GM12878 (cell line): ENCODE data around the gene SMKR1.

Source experiments
- CTCF ChIP-seq, 3 experiments: IDR thresholded peaks in 2 of 3; conservative IDR thresholded peaks in 1 of 3; 2 replicates each; pipeline ENCODE4 v1.5.1; 2011; ENCODE audit warnings: low read depth in 3 of 3, low read length in 3 of 3, mild to moderate bottlenecking in 3 of 3, control low read depth in 2 of 3, moderate library complexity in 2 of 3, inconsistent platforms in 1 of 3, mixed read lengths in 1 of 3; ENCODE audit not compliant: control insufficient read depth in 2 of 3, insufficient read depth in 1 of 3; ENCODE audit errors: extremely low read depth in 1 of 3
- EGR1 ChIP-seq, 2 experiments: IDR thresholded peaks; 1 replicate in 1 of 2; 2 replicates in 1 of 2; pipeline ENCODE4 v1.6.1; 2011 to 2012; ENCODE audit warnings: low read depth in 2 of 2, low read length in 2 of 2, borderline replicate concordance in 1 of 2, mild to moderate bottlenecking in 1 of 2, moderate library complexity in 1 of 2
- ETV6 ChIP-seq, 2 experiments: fragments of 450-650 bp in 1 of 2; IDR thresholded peaks in 1 of 2; conservative IDR thresholded peaks in 1 of 2; 2 replicates each; pipeline ENCODE4 v1.6.1; 2014; ENCODE audit warnings: antibody characterized with exemption in 1 of 2, borderline replicate concordance in 1 of 2, low read depth in 1 of 2, mild to moderate bottlenecking in 1 of 2, moderate library complexity in 1 of 2
- PBX3 ChIP-seq: IDR thresholded peaks from 2 replicates; pipeline ENCODE4 v1.6.1; 2011; ENCODE audit warnings: mild to moderate bottlenecking, low read depth, low read length, moderate library complexity; ENCODE audit not compliant: insufficient replicate concordance
- SMAD1 ChIP-seq: fragments of 450-650 bp; IDR thresholded peaks from 2 replicates; pipeline ENCODE4 v1.6.1; 2018; ENCODE audit warnings: mild to moderate bottlenecking, low read depth; ENCODE audit not compliant: partially characterized antibody
- SPI1 ChIP-seq: IDR thresholded peaks from 2 replicates; pipeline ENCODE4 v1.6.1; 2011; ENCODE audit warnings: low read depth, mild to moderate bottlenecking, low read length, moderate library complexity, borderline replicate concordance; ENCODE audit not compliant: insufficient read depth
- TAF1 ChIP-seq: IDR thresholded peaks from 2 replicates; pipeline ENCODE4 v1.6.1; 2011; ENCODE audit warnings: mild to moderate bottlenecking, low read depth, low read length, borderline replicate concordance
- ZNF24 ChIP-seq: fragments of 450-650 bp; IDR thresholded peaks from 2 replicates; pipeline ENCODE4 v1.6.1; 2017; ENCODE audit warnings: antibody characterized with exemption, mild to moderate bottlenecking

DNA sequence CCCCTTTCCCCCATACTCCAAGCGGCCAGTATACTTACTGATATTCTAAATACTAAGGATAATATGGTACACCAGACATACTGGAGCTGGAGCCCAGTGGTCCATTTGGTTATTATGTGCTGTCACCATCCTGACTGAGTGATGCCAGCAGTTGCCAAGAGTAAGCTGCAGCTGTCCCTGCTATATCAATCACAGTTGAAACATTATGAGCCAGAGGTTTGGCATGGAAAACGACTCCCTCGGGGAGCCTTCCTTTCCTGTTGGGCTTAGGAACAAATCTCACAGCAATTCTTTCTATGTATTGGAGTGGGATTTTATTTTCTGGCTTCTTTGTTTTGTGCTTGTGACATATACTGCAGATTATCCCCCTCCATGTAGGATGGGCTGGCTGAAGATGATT is 35.5 kb upstream of the SMKR1 start:
- TF ChIP-seq EGR1 (IDR thresholded peaks at IDR 0.05; ENCODE audit: borderline replicate concordance in 1 of 2, low read depth in 2 of 2, low read length in 2 of 2), result no peak
- TF ChIP-seq CTCF (IDR thresholded peaks at IDR 0.05 in 2 of 3, conservative IDR thresholded peaks at IDR 0.05 in 1 of 3; ENCODE audit: control insufficient read depth in 2 of 3, extremely low read depth in 1 of 3, insufficient read depth in 1 of 3, low read depth in 3 of 3, low read length in 3 of 3), result no peak
- no peak for TF ChIP-seq SMAD1
- no peak for TF ChIP-seq TAF1
- no peak for TF ChIP-seq ETV6 (conservative IDR thresholded peaks at IDR 0.05 in 1 of 2, IDR thresholded peaks at IDR 0.05 in 1 of 2; ENCODE audit: borderline replicate concordance in 1 of 2, low read depth in 1 of 2)
- no peak for TF ChIP-seq ZNF24
- TF ChIP-seq PBX3, result no peak
- TF ChIP-seq SPI1, result no peak
